CD4-positive, alpha-beta T cell treated with Interleukin-17A for 1 hour (primary cell): ENCODE data around the gene TMEM121B.

ENCODE experiments used
- DNase-seq: peaks from one replicate; pipeline ENCODE4 v3.0.0-alpha.2; 2020

Gene TMEM121B

GRCh38 chr22:17109113-17109865 lies 11.9 kb downstream of the TMEM121B start:
- DNase-seq, result no peak

- DNase-seq, result no peak
Measured at GRCh38 chr22:17108256-17109112, 12.7 kb downstream of the TMEM121B start.

GRCh38 chr22:17107547-17107810 lies 13.7 kb downstream of the TMEM121B start:
- no peak for DNase-seq

DNA sequence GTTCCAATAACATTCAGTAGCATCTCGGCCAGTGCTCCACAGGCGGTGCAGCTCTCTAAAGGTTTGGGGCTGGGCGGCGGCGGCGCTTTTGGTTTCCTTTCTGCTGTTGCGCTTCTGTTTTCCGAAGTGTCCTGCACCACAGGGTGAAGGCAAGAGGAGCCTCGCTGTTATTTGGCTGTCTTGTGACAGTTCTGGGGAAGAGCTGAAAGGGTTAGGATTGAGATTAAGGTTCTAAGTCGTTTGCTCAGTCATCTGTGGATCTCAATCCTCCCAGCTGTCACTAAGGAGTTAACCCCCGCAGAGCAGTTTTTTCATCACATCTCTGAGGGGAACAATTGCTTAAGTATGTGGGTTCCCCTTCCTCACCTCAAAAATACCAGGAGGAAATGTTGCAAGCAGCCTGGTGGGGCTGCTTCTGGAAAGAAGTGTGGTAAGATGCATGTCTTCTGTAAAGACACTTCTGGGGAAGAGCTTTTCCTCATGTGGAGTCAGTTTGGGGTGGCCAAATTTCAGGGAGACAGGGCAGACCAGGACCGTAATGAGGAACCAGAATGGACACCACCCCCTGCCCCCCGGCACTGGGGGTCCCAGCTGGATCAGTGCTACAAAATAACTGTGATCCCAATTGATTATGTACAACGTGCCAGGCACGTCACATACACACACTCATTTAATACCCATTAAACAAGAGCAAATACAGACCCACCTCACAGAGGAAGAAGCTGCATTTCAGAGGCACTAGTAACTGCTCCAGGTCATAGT lies 14.2 kb downstream of the TMEM121B start:
- no peak for DNase-seq

DNA sequence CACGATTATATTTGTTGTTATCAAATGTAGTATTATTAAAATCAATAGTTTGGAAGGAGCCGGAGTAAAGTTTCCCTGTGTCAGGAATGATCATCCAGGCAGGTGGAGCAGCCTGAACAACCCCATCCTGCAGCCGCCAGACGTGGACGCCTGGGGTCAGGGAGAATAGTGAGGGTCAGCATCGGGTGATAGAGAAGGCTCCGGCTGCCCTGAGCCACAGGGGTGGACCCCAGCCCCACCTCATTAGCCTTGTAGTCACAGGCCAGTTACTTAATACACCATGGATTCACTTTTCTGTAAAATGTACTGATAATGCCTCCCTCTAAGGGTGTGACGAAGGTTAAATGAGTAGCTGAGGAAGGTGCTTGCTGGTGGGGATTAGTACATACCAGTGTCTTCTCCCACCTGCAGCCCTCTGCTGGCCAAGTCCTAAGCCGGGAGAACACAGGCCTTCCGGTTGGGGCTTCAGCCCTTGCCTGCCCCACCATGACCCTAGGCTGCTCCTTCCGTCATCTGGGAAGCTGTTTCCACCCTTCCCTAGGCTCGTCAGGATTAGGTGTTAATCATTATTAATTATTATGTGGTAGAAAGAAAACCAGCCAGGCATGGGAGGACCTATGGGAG lies 14.9 kb downstream of the TMEM121B start:
- DNase-seq, result no peak

DNA sequence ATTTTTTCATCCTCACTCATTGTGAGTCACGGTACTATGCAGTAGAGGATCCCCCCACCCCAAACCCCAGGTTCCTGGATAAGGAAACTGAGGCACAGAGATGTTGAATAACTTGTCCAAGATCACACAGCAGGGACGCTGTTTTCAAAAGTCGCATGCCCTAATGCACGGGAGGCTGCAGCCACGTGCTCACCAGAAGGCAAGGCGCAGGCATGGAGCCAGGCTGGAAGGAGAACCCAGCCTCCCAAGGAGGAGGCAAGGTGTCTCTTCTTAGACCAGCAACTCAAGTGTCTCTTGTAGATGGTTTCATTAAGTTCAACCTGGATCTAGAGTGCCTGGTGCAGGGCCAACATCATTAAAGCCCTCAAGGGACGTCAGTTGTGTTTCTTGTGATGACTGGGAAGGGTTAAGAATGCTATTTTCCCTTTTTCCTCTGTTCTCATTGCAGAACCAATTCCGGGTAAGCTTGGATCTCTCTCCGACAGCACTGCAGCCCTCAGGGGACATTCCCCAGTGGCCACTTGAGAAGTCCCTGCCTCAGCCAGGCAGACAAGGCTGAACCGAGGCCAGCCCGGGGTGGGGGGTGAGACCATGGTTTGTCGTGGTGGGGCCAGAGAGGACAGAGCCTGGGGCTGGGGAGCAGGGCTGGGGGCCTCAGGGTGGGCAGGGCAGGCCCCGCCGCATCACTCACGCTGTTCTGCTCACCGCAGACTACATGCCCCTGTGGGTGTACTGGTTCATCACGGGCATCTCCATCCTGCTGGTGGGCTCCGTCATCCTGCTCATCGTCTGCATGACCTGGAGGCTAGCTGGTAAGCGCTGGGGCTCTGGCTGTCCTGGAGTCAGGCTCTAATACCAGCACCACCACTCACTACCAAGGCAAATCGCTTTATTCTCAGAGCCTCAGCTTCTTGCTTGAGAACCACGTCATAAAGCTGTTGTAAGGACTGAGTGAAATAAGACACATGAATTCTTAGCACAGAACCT lies 15.7 kb downstream of the TMEM121B start:
- no peak for DNase-seq

- no peak for DNase-seq
Measured at GRCh38 chr22:17104336-17104935, 16.7 kb downstream of the TMEM121B start.

DNA sequence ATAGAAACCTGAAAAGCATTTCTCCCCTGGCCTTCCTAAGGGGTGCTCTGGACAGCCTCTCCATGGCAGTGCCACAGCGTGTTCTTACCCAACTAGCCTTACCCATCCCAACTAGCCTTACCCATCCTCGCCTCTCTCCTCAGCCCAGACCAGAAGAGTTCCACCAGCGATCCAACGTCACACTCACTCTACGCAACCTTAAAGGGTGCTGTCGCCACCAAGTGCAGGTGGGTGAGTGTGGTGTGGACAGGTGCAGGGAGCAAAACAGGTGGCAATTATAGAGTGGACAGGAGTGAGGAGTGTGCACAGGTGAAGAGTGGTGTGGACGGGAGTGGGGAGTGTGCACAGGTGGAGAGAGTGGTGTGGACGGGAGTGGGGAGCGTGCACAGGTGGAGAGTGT lies 17.8 kb downstream of the TMEM121B start:
- DNase-seq, result no peak

DNA sequence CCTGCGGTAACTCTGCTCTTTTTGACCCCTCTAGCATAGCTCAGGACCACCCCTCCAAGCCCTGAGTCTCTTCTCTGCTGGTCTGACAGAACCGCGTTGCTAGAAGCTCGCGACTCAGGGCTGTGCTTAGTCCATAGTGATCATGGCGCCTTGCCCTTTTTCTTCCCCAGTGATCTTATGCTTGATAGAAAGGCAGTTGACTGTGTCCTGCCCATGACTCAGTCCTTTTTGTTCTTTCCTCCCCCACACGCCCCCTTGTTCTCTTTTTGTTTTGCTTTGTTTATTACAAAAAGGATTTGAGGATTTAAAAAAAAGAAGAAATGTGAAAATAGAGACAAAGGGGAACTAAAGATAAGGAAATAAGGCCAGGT lies 18.9 kb downstream of the TMEM121B start:
- no peak for DNase-seq

DNA sequence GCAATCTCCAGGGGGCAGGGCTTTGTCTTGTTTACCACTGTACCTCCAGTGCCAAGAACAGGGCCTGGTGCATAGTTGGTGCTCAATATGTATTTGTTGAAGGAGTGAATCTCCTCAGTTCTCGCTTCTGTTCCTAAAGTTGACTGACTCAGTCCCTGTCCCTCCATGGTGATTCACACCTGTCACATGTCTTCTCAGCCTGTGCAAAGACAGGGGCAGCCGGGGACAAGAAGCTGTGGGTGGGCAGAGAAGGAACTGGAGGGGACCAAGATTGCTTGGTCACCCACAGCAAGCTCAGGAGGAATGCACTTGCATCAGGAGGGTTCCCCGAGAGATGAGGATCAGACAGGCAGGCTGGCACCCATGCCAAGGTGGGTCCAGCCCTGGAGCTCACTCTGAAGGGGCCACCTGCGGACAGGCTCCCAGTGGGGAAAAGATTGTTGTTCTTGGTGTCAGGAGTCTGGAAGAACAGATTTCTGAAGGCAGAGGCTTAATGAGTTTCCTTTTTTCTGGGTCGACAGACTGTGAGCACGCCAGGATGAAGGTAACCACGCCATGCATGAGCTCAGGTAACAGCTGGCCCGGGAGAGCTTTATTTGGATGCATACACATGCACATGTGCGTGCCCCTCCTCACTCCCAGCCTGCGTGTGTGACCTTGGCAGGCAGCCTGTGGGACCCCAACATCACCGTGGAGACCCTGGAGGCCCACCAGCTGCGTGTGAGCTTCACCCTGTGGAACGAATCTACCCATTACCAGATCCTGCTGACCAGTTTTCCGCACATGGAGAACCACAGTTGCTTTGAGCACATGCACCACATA lies 19.5 kb downstream of the TMEM121B start:
- DNase-seq, result no peak

DNA sequence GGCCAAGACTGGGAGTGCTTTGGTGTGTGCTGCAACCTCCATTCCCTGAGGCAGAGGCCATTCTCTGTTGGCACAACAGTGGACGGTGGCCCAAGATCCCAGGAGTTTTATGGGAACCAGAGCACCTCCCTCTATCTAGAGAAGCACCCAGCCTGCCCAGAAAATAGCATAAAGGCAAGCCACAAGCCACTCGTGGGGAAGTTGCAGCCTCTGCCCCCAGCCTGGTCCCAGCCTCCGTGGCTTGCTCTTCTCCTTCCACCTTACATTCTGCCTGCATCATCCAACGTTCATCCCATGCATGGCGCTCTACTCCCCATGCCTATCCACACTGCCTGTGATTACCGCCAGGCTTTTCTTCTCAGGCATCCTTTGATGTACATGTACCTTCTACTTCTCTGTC lies 20.5 kb downstream of the TMEM121B start:
- no peak for DNase-seq

- peak; percentile 44 for DNase-seq
Measured at GRCh38 chr22:17098379-17098819, 22.8 kb downstream of the TMEM121B start.

DNA sequence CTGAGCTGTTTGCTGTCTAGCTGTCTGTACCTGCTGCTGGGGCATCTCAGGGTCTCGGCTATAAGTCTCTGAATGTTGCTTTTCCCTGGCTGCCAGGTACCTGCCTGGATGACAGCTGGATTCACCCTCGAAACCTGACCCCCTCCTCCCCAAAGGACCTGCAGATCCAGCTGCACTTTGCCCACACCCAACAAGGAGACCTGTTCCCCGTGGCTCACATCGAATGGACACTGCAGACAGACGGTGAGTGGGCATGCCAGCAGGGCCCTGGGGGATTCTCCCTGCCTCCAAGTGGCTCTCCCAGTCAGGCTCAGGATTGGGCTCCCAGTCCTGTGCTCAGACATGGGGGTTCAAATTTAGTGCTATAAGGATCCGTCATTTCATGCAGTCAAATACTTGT lies 23.5 kb downstream of the TMEM121B start:
- DNase-seq, result no peak

DNA sequence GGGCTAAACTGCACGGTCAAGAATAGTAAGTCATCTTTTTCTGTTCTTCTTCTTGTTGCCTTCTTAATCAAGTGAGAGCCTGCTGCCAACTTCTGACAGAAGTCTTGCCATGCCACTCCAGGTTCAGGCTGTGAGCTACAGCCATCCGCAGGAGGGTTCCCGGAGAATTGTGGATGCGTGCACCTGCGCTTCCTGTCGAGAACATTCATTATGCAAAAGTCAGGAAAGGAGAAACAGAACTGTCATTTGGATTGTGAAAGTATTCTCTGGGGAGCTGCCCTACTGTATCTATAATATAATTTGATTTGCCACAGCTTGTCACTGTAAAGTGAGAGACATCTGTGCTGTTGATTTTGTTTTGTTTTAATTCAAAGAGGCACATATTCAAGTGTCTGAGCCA lies 24.1 kb downstream of the TMEM121B start:
- DNase-seq, result no peak

DNA sequence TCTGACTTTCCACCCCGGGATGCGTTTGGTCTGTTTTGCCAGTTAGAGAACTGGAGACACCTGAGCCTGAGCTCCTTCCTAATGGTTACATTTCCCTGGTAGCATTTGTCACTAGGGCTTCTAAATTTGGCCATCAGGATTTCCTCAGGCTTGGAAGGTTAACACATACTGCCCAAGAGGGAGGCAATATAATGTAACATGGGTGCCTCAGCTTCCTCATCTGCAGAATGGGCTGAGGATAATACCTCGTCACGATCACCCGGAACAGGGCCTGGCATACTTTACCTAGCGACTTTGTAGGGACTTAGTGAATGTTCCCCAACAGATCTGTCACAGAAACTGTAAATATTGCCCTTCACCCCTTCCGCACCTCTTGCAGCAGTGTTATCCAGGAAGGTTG lies 25.1 kb downstream of the TMEM121B start:
- DNase-seq, result no peak

GRCh38 chr22:17095538-17095937 lies 25.6 kb downstream of the TMEM121B start:
- DNase-seq, result no peak

GRCh38 chr22:17093081-17093480 lies 28.1 kb downstream of the TMEM121B start:
- no peak for DNase-seq

DNA sequence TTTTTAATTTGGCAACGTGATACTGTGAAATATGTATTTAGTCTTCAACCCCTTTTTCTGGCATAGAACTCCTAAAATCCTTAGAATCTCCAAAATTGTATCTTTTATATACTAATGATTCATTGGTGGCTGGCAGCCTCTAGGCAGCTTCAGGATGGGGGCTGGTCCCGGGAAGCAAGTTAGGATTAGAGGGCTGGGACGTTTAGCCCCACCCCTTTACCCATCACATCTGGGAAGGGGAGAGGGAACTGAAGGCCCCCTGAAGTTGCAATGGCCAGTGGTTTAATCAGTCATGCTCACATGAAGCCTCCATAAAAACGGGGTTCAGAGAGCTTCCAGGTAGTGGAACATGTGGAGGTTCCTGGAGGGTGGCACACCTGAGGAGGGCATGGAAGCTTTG lies 29.3 kb downstream of the TMEM121B start:
- no peak for DNase-seq

- DNase-seq, result no peak
Measured at GRCh38 chr22:17090550-17090949, 30.6 kb downstream of the TMEM121B start.

DNA sequence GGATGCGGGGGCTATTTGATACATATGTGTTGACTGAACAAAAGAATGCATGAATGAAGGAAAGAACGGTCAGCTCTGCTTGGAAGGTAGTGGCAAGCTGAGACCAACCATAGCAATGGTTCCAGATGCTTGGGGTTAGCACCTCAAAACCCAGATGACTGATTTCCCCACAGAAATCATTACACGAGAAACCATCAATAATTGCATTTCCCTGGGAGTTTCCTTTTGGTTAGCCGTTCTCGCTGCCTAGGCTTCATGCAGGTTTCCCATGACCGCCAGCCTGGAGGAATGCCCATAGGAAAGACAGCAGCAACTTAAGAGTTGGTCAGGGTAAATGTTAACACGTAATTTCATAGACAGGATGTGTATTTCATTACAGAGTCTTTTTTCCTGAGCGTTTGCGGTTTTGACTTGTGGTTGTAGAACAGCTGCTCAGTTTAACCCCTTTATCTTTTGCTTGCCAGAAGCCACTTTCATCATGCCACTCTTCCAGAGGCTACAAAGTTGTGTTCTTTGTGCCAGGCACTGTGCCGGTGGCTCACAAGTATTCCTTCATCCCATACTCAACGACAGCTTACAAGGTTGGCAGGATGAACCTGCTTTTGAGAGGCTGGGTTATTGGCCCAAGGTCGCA lies 33.5 kb downstream of the TMEM121B start:
- DNase-seq, result peak; percentile 73
